Measurements from ENCODE around the gene DPEP1. TPM values are rescaled to one million over a fixed set of nuclear protein-coding genes. Genes with fewer than 3 reads are reported as not detected.

Gene DPEP1
- total RNA-seq, 1 donor from 2014 or later: 0.24 TPM

DNA sequence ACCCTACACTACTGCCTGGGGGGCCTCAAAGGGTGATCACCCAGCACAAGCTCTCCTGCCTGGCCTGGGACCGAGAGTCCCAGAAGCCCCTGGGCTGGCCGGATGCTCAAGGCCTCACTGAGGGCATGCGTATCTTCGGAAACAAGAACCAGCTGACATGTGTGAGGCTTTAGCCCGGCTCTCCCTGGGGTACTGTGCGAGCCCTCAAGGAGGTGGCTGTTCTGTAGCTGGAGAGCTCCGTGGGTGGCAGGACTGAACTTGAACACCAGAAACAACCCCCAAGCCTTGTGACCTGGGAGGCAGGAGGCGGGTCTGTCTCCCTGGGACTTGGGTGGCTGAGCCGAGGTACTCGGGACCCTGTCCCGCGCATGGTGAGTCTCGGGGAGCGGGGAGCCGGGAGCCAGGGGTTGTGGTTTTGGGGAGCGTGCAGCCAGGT is 7.0 kb downstream of the DPEP1 start:
- H3K27ac ChIP-seq: no peak overlapping the region
- peaks cover 28% of the 10 kb centered on the region for H3F3A ChIP-seq (ENCODE audit: low read depth)
- H3K27ac Mint-ChIP-seq: no peak overlapping the region
- H3K9ac ChIP-seq: no peak overlapping the region
- H3K27me3 Mint-ChIP-seq (ENCODE audit: insufficient read depth, low read depth): peaks cover 11% of the 10 kb centered on the region
- TF ChIP-seq, protein P1, sequence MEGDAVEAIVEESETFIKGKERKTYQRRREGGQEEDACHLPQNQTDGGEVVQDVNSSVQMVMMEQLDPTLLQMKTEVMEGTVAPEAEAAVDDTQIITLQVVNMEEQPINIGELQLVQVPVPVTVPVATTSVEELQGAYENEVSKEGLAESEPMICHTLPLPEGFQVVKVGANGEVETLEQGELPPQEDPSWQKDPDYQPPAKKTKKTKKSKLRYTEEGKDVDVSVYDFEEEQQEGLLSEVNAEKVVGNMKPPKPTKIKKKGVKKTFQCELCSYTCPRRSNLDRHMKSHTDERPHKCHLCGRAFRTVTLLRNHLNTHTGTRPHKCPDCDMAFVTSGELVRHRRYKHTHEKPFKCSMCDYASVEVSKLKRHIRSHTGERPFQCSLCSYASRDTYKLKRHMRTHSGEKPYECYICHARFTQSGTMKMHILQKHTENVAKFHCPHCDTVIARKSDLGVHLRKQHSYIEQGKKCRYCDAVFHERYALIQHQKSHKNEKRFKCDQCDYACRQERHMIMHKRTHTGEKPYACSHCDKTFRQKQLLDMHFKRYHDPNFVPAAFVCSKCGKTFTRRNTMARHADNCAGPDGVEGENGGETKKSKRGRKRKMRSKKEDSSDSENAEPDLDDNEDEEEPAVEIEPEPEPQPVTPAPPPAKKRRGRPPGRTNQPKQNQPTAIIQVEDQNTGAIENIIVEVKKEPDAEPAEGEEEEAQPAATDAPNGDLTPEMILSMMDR (IDR thresholded peaks at IDR 0.05): no peak
- TF ChIP-seq EZH2phosphoT487 (IDR thresholded peaks at IDR 0.05): no peak
- no peak for TF ChIP-seq EZH2 (IDR thresholded peaks at IDR 0.05)
- H3K4me3 ChIP-seq: no peak overlapping the region
- DNase-seq (ENCODE audit: low spot score): no peak
- H3K4me1 ChIP-seq: peaks cover 15% of the 10 kb centered on the region
- no peaks in the 10 kb centered on the region for H3K79me2 ChIP-seq (ENCODE audit: low read depth)
- H3K36me3 ChIP-seq: no peaks in the 10 kb centered on the region
- H3K4me2 ChIP-seq: no peak overlapping the region
- peak overlapping the region; percentile 8 for H3K4me3 Mint-ChIP-seq
- no peaks in the 10 kb centered on the region for H4K20me1 ChIP-seq (ENCODE audit: low read depth)
- H3K27me3 ChIP-seq: peaks cover 12% of the 10 kb centered on the region
- H3K4me1 Mint-ChIP-seq: peaks cover 44% of the 10 kb centered on the region
- H3K36me3 Mint-ChIP-seq: no peaks in the 10 kb centered on the region
- H3K9me3 ChIP-seq (ENCODE audit: low read depth): no peaks in the 10 kb centered on the region
- H2AFZ ChIP-seq (replicated peaks): no peak overlapping the region
- no peaks in the 10 kb centered on the region for H3K9me3 Mint-ChIP-seq

DNA sequence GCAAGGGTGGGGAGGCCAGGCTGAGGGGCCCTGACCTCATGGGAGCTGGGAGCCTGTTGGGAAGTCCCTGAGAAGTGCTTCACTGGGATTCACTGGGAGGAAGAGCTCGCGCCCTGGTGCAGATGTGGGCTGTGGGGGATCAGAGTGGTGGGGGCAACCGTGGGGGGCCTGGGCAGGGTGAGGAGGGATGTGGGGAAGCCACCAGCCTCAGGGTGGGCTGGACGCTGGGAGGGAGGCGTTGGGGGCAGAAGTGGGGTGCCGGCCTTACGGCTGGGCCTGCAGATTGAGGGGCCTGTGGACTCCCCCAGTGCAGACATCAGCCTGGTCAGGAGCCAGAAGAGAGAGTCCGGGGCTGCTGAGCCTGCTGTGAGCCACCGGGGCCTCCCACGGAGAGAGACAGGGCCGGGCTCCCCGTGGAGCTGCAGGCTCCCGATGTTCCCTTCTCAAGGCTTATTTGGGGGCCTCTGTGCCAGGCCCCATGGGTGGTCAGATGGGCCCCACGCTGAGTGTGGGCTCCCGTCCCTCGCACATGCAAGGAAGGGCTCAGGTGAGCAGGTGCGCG is 7.8 kb downstream of the DPEP1 start:
- H3K4me1 Mint-ChIP-seq: peaks cover 44% of the 10 kb centered on the region
- no peaks in the 10 kb centered on the region for H3K9me3 Mint-ChIP-seq
- Histone ChIP-seq H3K4me2 (no peak overlapping the region), H3K4me3 (no peak overlapping the region), H2AFZ (replicated peaks) (no peak overlapping the region), H3K9ac (no peak overlapping the region), H4K20me1 (ENCODE audit: low read depth) (no peaks in the 10 kb centered on the region), H3F3A (ENCODE audit: low read depth) (peaks cover 28% of the 10 kb centered on the region), H3K79me2 (ENCODE audit: low read depth) (no peaks in the 10 kb centered on the region), H3K4me1 (peaks cover 18% of the 10 kb centered on the region), H3K27ac (no peak overlapping the region), H3K9me3 (ENCODE audit: low read depth) (no peaks in the 10 kb centered on the region), H3K27me3 (peaks cover 12% of the 10 kb centered on the region), H3K36me3 (no peaks in the 10 kb centered on the region)
- DNase-seq (ENCODE audit: low spot score): no peak
- H3K4me3 Mint-ChIP-seq: no peak overlapping the region
- H3K36me3 Mint-ChIP-seq: no peaks in the 10 kb centered on the region
- TF ChIP-seq, protein P1 (IDR thresholded peaks at IDR 0.05): no peak
- TF ChIP-seq EZH2 (IDR thresholded peaks at IDR 0.05) (no peak), EZH2phosphoT487 (IDR thresholded peaks at IDR 0.05) (no peak)
- peaks cover 11% of the 10 kb centered on the region for H3K27me3 Mint-ChIP-seq (ENCODE audit: insufficient read depth, low read depth)
- peak overlapping the region; percentile 63 for H3K27ac Mint-ChIP-seq

DNA sequence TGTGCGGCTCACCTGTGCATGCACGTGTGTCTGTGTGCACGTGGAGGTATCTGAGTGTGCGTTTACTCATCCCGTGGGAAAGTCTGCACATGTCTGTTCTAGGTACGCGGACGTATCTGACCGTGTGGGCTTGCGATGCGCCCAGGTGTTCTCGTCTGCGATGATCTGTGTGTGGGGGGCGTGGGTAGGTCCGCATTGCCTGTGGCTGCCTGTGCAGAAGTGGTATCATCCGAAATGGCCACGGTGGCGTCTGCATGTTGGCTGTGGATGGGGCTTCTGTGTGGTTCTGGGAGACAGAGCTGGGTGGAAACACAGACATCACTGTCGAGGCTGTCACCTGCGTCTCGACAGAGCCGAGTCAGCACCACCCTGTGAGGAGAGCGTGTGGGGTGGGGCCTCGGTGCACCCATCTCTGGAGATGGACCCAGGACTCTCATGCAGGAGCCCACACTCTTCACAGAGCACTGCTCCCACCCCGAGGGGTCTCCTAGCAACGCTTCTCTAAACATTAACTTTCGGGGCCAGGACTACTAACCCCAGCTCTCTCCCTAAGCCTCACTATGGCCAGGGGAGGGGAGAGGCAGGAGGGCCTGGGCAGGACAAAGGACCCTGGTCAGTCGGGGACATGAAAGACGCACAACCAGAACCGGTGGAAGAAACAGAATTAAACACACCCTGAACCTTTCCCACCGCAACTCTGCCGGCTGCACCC is 8.4 kb downstream of the DPEP1 start:
- no peak overlapping the region for H3K27ac ChIP-seq

More for the DNA sequence above, 8.4 kb downstream of the DPEP1 start:
- no peak overlapping the region for H3K4me2 ChIP-seq
- H3K79me2 ChIP-seq (ENCODE audit: low read depth): no peaks in the 10 kb centered on the region
- H3K36me3 Mint-ChIP-seq: no peaks in the 10 kb centered on the region
- peaks cover 18% of the 10 kb centered on the region for H3K4me1 ChIP-seq
- no peak overlapping the region for H3K9ac ChIP-seq
- no peaks in the 10 kb centered on the region for H3K36me3 ChIP-seq
- no peak for DNase-seq (ENCODE audit: low spot score)
- no peak overlapping the region for H2AFZ ChIP-seq (replicated peaks)
- peaks cover 12% of the 10 kb centered on the region for H3K27me3 ChIP-seq
- TF ChIP-seq EZH2 (IDR thresholded peaks at IDR 0.05): no peak
- no peak for TF ChIP-seq EZH2phosphoT487 (IDR thresholded peaks at IDR 0.05)
- TF ChIP-seq, protein P1 (IDR thresholded peaks at IDR 0.05): no peak
- H3K27ac Mint-ChIP-seq: peak overlapping the region; percentile 57
- H3K4me1 Mint-ChIP-seq: peaks cover 41% of the 10 kb centered on the region
- peaks cover 10% of the 10 kb centered on the region for H3K27me3 Mint-ChIP-seq (ENCODE audit: insufficient read depth, low read depth)
- no peaks in the 10 kb centered on the region for H3K9me3 Mint-ChIP-seq
- peak overlapping the region; percentile 53 for H3K4me3 Mint-ChIP-seq
- no peak overlapping the region for H3K4me3 ChIP-seq
- no peaks in the 10 kb centered on the region for H3K9me3 ChIP-seq (ENCODE audit: low read depth)
- no peaks in the 10 kb centered on the region for H4K20me1 ChIP-seq (ENCODE audit: low read depth)
- peaks cover 28% of the 10 kb centered on the region for H3F3A ChIP-seq (ENCODE audit: low read depth)
